Stimulated activated CD8-positive, alpha-beta memory T cell treated with anti-CD3 and anti-CD28 coated beads, Interleukin-4, amount 100 ng/mL, for 48 hours (primary cell): Measurements from ENCODE around the gene DNER.
"Not testable (repeated sequence)": the region's sequence is repeated elsewhere in the genome, so short reads cannot be mapped to it uniquely, and the experiment has no call there.

Source experiments
- DNase-seq: peaks from one replicate; pipeline ENCODE4 v3.0.0-alpha.2; 2020

DNER gene

DNA sequence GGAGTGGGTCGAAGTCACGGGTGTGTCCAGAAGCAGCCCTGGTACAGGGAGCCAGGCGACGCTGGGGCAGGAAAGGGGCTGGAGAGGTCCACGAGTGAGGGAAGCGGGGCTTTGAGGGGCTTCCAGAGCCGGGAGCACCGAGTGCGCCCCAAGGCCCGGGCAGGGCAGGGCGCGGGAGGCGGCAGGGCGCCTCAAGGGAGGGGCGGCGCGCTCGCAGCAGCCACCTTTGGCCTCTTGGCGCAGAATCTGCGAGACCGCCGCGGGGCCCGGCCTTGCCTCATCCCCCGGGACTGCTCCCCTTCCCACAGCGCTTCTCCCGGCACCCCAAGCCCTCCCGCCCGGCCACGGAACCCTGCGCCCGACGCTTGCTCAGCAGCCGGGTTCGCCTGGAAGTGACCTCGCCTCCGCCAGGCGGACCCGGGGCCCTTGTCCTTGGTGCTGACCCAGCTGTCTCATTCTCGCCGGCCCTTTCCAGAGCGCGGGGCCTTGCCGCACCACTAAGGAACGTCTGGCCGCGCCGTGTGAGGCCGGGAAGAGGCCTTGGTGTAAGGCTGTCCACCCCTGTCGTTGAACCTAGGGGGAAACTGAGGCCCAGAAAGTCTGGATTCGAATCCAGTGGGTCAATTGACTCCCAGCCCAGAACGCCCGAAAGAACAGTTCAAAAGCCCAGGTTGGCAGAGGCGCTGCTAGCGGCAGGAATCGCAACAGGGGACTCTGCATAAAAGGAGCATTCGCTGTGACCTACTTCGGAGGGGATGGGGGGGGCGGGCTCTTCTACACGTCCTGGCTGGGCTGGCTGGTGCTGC lies 584 bp upstream of the DNER start:
- DNase-seq = peak; percentile 62

DNA sequence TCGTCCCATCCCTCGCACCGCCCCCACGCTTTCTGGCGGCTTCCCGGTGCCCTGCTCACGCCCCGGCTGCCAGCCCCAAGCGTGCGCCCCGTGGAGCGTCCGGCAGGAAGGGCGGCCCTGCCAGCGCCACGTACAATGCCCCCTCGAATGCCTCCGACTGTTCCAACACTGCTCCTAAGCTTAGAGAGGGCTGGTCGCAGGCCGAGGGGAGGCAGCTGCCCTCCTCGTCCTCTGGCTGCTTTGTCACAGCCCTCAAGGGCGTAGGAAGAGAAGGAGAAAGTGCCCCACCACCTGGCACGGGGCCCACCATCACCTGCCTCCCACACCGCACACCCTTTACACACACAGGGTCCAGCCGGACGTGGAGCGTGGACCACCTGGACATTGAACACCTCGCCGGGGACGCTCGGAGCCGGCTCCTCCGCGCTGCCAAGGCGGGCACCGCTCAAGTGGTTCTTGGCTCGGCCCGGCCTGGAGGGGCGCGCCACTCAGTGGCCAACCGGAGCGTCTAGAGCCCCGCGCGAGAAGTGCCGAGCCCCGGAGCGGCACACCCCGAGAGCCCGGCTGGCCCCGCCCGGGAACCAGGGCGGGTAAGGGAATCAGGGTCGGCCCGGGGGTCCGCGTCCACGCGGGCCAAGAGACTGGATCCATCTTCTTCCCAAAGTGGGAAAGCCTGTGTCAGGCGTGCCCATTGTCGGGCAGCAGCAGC lies 830 bp downstream of the DNER start:
- peak; percentile 31 for DNase-seq

DNA sequence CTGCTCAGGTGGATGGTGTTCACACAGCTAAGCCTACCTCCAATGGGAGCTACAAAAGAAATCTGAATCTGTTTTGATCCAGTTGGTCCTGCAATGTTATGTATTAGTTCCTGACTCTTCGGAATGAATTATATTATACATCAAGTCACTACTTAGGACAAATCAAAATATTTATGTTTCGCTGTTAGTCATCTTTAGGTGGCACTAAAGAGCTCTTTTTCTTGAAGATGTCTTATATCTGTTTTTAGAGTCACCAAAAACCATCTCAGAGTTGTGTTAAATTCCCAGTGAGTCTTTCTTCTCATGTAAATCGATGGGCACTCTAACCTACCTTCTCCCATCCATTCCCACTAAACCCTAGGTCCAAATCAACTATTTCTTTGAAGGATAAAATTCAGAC lies 2.2 kb downstream of the DNER start:
- no peak for DNase-seq

DNA sequence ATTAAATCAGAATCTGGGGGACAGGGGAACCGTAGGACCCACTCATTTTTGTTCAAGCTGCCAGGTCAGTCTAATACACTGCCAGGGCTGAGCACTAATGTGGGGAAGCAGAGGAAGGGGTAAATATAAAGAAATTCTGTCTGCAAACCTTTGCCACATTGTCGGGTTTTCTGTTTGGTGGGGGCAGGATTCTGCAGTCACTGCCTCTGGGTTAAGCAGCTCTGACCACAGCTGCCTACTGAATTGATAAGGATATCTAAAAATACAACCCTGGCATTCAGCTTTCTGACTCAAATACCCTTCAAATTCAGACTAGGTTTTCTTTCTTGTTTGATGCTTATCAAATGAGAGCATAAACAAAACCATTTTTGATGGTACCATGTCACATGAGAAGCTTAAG lies 6.0 kb downstream of the DNER start:
- DNase-seq = no peak

DNA sequence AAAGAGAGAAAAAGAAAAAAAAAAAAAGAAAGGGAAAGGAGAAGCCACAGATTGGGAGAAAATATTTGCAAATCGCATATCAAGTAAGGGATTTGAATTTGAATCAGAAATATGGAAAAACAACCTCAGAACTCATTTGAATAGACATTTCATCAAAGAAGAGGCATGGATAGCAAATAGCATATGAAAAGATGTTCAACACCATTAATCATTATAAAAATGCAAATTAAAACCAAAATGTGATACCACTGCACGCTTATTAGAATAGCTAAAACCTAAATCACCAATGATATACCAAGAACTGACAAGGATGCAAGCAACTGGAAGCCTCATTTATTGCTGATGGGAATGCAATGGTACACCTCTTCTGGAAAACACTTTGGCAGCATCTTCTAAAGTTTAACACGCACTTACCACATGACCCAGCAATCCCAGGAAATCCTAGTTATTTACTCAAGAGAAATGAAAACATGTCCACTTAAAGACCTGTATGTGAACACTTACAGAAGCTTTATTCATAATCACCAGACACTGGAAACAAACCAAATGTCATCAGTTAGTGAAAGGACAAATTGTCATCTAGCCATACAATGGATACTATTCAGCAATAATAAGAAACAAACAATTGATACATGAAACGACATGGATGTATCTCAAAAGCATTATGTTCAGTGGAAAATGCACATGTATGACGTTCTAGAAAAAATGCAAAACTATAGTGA lies 10.3 kb downstream of the DNER start:
- no peak for DNase-seq

DNA sequence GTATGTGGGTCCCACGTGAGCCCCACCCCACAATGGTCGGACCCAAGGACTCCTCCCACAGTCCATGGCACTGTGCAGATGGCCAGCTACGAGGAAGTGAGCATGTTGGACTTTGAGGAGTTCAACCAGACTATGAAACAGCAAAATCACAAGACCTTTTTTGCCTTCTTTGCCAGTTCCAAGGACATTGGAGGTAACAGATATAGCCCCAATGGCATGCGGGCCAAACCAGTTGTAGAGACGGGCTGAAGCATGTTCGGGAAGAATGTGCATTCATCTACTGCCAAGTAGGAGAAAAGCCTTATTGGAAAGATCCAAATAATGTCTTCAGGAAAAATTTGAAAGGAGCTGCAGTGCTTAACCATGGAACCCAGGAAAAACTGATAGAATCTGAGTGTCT lies 12.6 kb downstream of the DNER start:
- DNase-seq = no peak

DNA sequence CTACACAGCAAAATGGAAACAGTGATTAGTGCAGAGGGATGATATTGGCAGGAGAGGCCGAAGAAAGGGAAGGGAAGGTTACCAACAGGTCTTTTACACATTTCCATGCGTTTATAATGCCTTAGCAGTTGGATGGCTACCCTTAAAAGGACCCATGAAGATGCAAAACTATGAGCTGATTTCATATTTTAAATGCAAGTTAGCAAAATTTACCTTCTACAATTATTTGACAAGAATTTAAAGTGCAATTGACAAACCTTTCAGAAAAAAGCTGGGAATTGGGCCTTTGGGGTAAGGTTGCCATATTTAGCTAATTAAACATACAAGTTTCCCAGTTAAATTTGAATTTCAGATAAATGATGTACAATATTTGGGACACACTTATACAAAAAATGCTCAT lies 13.3 kb downstream of the DNER start:
- no peak for DNase-seq

DNA sequence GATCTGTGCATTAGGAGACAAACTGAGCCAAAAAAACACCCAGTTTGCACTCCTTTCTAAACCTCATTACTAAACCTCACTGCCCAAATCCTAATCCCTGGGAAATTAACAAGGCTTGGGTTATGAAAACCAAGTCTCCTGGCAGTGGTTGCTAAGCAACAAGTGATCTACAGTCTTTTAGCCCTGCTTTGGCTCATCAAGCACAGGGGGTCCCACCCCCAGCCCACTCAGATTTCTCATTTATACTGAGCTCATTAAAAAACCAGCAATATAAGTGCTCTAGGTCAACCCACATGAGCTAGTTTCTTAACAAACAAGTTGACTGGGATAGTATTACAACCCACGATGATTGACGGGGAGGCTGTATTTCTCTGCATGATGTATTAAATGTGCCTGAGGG lies 18.4 kb downstream of the DNER start:
- DNase-seq = no peak

DNA sequence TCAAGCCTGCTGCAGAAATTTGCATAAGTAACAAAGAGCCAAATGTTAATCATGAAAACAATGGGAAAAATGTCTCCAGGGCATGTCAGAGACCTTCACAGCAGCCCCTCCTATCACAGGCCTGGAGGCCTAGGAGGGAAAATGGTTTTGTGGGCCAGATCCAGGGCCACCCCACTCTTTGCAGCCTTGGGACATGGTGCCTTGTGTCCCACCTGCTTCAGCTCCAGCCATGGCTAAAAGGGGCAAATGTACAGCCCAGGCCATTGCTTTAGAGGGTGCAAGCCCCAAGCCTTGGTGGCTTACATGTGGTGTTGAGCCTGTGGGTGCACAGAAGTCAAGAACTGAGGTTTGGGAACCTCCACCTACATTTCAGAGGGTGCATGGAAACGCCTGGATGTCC lies 20.5 kb downstream of the DNER start:
- DNase-seq = not testable (repeated sequence)

DNA sequence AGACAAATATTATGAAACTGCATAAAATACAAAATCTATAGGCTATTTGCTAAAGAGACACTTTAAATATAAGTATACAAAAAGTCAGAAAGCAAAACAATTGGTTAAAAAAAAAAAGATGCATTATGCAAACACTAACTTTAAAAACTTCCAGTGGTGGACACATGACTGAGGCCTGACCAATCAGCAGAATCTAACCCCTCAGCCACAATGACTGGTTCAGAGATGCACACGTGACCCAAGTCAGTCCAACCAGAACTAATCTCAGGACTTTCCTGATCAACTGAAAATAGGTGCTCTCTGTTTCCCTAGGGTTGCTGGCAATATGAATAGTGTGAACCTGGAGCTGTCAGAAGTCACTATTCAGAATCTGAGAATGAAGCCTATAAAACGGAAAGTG lies 22.7 kb downstream of the DNER start:
- DNase-seq = no peak

DNA sequence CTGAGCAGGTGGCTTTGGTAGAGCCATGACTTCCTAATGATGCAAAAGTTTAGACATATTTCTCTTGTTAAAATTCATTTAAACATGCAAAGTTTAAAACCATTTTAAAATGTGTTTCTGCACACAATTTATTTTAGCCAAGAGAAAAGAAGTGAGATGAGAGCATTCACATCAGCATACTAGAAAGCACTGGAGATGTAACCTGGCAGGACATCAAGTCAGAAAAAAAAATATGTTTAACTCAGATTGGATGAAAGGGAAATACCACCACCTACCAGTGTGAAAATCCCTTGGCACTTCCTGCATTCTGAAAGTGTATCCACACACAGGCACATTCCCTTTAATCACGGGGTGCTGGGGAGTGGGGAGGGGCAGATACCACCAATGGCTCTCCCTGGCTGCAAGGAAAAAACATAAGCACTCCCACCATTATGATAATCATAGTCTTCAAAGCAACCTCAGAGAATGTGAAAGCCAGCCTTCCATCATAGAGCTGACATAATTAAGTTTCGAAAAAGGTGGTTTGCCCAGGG lies 25.0 kb downstream of the DNER start:
- DNase-seq = no peak

DNA sequence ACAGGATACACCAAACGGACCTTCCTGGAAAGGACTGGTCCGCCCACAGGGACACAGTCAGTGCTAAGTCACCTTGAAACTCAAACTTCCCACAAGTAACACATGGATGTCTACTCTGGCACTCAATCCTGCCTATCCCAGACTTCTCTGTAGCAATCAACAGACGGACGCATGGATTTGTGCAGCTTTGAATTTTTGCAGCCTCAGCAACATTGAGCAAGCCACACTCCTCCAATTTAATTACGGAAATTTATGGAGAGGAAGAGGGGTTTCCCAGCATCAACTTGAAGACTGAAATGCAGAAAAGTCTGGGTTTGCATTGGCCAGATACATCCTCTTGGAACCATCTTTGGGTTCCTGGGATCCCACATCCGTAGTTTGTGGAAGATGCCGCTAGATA lies 26.2 kb downstream of the DNER start:
- no peak for DNase-seq

DNA sequence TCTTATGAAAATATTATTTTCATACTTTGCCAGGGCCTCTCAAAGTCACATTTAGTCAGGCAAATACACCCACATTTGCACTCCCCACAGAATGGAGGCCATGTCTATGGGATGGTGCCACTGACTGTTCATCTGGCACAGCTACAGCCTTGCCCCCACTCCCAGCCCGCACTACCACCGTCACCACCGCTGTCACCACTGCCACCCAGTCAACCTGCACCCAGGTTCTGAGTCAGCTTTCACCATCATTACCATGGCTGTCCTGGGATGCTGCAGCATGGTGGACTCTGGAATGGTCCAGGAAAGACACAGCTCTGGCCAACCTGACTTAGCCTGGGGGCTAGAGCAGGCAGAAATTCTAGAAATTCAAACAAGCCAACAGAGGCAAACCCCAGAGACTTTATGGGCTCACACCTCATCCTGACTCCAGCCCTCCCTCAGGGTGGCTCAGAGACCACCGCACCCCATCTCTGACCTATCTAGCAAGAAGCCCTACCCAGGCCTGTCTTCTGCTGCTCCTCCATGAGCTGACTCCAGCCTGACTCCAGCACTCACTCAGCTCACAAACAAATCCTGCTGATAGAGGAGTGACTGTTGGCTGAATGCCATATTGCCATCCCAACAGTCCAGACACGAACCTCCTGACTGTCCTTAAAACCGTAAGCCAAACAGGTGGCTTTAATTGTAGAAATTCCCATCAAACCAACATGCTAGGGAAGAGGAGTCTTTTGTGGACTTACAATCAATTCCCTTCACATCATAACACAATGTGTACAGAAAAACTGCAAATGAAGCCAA lies 28.0 kb downstream of the DNER start:
- no peak for DNase-seq

DNA sequence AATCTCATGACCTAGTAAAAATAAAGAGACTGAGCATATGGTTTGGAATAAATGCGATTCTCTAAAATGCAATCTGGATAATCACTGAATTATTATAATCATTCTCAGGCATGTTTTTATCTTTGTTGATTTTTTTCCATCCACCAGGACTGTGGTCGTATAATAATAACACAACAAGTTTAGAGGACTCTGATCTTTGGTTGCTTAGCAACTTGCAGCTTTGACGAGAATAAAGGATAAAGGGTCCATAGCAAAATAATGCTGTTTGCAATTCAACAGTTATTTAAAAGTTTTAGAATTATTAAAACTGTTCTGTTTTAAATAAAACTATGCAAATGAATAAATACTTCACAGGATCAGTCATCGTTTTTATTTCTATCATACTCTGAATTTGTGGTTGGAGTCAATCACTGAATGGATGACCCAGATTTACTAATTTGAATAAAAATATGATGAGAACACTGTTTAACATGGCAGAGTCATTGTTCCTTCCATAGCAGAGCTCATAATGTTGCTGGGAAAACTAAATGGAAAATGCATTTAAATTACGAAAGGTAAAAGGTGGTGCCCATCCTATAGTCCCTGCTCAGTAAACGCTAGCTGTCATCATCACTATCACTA lies 29.3 kb downstream of the DNER start:
- DNase-seq = no peak

DNA sequence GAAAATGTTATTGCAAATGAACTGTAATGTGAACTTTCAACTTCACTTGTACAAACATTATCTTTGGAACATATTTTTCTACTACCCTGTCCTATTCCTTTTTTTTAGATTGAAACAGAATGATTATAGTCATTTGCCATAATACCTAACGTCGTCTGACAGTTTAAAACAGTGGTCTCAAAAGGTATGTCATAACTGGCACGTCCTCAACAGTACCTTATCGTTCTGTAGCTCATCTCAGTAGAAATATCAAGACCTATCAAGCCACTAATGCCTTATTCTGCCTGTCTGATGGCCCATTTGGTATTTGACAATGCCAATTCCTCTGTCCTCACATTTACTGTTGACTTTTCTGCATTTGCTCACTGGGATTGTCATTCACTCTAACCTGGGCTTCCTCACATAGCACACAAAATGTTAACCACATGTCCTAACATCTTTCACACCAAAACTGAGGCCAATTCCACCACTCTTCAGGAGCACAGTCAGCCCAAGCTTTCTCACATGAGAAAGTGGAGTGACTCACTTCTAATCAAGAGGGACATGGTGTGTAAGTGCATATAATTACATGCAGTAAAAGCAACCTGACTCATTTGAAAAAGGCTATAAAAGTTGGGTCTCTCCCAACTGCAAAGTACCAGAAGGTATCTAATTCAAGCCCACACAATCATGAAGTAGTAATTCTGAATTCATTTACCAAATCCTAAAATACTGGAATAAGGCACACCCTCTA lies 34.8 kb downstream of the DNER start:
- no peak for DNase-seq

DNA sequence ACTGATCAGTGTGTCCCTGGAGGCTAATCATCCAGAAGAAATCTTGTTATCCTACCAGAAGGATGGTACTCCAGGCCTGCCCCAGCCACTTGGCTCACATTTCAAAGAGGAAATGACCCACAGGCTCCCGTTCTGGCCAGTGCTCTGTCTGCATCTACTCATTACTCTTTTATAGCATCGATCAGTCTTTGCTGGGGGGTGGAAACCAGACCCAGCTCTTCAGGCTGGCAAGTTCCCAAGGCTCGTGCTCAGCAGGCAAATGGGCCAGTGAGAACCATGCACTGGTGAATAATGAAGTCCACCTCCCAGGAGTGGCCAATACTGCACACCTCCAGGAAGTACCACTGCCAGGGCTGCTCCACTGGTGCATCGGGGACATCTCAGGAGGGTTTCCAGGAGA lies 38.8 kb downstream of the DNER start:
- DNase-seq = no peak

DNA sequence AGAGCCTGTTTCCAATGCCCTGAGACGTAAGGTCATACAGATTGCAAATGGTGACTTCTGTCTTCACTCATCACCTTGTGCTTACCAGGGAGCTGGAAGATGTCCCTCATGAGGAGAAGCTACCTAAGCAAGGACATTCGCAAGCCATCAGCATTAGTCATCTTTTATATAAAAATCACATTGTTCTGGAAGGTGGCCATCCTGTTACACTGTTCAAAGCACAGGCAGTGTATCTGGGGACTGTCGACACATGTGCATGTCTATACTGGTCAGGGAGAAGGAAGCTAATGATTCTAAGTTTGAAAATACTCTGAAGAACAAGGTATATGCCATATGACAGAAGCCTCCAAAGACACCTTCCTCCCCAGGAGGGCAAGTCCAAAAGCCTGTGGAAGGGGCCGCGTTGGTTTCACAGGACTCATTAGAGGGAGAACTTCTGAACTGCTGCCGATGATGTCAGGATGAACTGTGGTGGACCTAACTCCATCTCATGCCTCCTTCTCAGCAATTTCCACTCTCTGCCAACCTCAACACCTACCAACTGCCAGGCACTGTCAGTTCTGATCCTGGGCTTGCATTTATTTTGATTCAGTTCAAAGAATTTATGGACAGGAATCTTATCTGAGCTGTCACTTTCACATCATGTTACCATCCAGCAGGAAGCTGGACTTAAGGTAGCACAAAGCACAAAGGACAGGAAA lies 39.4 kb downstream of the DNER start:
- no peak for DNase-seq

DNA sequence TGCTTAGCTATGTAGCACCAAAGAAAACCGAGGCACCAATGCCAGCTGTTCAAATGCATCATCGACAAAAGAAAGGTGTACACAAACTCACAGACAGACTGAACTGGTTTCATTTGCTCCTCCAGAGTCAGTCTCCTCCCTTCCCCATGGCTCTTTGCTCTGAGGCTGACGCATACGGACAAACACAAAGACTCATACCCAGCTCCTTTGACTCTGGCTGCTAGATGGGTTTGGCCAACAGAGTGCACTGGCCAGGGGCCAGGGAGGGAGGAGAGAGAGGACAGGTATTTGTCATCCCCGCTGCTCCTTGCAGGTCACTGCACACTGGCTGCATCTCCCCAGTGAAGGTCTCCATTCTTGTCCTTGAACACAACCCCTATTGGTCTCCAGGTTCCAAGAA lies 40.7 kb downstream of the DNER start:
- DNase-seq = no peak

DNA sequence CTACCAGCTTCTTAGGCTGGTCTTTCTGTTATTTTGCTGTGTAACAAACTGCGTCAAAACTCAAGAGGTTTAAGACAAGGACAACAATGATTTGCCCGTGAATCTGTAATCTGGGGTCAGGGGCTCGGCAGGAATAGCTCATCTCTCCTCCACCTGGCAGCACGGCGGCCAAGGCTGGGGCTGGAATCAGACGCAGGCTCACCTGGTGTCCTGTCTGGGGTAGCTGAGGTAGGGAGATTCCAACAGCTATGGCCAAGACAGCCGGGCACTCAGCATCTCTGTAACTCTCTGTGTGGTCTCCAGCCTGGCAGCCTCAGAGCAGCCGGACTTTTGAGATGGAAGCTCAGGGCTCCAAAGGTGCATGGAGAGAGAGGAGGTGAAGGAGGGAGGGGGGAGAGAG lies 42.3 kb downstream of the DNER start:
- no peak for DNase-seq

DNA sequence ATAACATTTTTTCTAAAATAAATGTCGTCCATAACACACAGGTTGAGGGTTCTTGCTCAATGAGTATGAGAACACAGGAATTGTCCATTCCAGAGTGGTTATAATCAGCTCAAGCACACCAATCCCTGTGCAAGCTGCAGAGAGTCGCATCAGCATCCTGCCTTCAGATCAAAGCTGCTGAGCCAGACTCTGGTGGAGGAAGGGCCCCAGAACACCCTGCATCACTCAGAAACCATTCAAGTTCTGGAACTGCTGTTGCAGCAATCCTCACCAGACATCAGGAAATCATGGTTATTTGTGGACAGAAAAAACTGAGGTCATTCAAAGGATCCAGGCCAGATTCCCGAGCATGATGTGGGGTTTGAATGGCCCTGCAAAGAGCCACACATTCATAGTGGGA lies 44.5 kb downstream of the DNER start:
- DNase-seq = no peak

DNA sequence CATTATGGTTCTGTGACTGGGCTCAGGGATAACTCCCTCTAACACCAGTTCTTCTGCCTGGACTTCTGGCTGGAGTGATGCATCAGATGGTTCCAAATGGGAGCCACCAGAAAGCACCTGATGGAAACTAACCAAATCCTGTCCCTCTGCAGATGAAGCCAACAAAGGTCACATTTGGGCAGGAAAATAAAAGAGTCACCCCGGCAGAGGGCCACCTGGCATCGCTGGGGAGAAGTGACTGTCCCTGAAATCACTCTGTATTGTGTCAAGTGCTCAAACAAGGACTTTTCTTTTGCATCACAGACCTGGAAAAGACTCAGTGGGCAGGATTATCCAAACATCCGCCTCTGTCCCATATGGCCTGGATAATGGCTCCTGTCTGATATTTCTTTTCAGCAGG lies 47.5 kb downstream of the DNER start:
- no peak for DNase-seq
